Tibial nerve (tissue), 3 donors: ENCODE data around the gene PDPN.

Experiments
- POLR2A ChIP-seq, 2 donors: fragments of 450-650 bp; IDR thresholded peaks; one replicate each; pipeline ENCODE4 v1.6.1; 2017; ENCODE audit warnings: antibody characterized with exemption in 2 of 2, mild to moderate bottlenecking in 2 of 2, moderate library complexity in 2 of 2
- TF ChIP-seq, protein P1 (sequence below), 5 experiments: fragments of 200-600 bp in 3 of 5; fragments of 450-650 bp in 2 of 5; sonication (generic) in 3 of 5; IDR thresholded peaks; one replicate each; pipeline ENCODE4 v1.5.1; 2016 to 2019; ENCODE audit warnings: antibody characterized with exemption in 5 of 5, mild to moderate bottlenecking in 3 of 5, moderate library complexity in 2 of 5

DNA sequence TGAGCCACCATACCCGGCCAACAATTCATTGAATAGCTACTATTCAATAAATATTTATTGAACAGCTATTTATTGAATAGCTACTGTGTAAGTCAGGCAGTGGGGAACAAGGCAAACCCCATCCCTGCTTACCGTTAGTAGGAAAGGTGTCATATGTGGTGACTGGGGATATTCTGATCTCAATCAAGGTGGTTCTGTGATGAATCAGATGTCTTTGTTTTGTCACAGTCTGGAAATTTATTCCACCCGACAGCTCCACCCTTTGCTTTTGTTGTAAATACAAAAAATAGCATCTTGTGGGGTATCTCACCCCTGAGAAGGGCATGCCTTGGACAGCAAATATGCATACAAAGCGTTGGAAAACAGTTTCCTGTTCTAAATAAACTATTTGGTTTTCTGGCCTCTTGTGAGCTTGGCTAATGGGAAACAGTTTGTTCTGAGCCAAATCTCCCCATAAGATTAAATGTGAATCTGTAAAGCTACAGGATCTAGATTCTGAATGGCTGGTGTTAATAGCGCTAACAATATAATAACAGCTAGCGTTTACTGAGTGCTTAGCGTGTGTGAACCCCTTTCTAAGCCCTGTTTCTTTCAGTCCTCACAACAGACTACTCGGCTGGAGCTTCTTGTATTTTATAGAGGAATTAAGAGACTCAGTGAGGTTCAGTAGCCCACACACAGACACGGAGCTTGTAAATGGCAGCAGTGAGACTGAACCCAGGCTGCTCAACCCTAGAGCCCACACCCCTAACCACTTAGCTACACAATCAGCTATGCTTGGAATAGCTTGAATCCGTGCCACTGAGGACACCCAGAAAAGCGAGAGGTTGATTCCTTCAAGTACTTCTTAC is 5.5 kb downstream of the PDPN start:
- TF ChIP-seq, protein P1, sequence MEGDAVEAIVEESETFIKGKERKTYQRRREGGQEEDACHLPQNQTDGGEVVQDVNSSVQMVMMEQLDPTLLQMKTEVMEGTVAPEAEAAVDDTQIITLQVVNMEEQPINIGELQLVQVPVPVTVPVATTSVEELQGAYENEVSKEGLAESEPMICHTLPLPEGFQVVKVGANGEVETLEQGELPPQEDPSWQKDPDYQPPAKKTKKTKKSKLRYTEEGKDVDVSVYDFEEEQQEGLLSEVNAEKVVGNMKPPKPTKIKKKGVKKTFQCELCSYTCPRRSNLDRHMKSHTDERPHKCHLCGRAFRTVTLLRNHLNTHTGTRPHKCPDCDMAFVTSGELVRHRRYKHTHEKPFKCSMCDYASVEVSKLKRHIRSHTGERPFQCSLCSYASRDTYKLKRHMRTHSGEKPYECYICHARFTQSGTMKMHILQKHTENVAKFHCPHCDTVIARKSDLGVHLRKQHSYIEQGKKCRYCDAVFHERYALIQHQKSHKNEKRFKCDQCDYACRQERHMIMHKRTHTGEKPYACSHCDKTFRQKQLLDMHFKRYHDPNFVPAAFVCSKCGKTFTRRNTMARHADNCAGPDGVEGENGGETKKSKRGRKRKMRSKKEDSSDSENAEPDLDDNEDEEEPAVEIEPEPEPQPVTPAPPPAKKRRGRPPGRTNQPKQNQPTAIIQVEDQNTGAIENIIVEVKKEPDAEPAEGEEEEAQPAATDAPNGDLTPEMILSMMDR (IDR thresholded peaks at IDR 0.05), result no peak
- no peak for TF ChIP-seq POLR2A (IDR thresholded peaks at IDR 0.05)
